Endothelial cell of umbilical vein (primary cell): ENCODE results near the gene DAPL1. TPM values are rescaled to one million over a fixed set of nuclear protein-coding genes. Genes with fewer than 3 reads are reported as not detected.
A peak's percentile ranks its signal among the peaks of the same experiment; 100 is the strongest.

Source experiments
- BruUV-seq: library from RNA; stranded (reverse); fragments of 400-500 nt; replicated peaks from 2 replicates; lab custom pipeline; 2021; lab: Mats Ljungman, UMichigan
- CTCF ChIA-PET: fragments of 300-600, 350-600 bp; sonication (Branson Sonifier 250); formaldehyde crosslinking; loops from one replicate; lab custom pipeline; 2021; ENCODE audit warnings: antibody characterized with exemption, inconsistent platforms; lab: Charles Lee
- POLR2A ChIA-PET: fragments of 300-600, 350-600 bp; sonication (Branson Sonifier 250); formaldehyde crosslinking; loops from one replicate; lab custom pipeline; 2021; ENCODE audit warnings: antibody characterized with exemption, inconsistent platforms; lab: Charles Lee
- DNase-seq: peaks from one replicate; pipeline ENCODE4 v3.0.0-alpha.2; 2011; ENCODE audit warnings: low read depth, low spot score
- FAIRE-seq: peaks from 2 replicates; lab custom pipeline; 2011; peaks lifted over from hg19 to GRCh38; lab: Jason Lieb, UNC
- H2AFZ ChIP-seq: 2 replicates; pipeline ENCODE4 v1.6.0; 2012; ENCODE audit warnings: low read depth, low read length, control low read depth, inconsistent platforms
- H3K27ac ChIP-seq: 2 replicates; pipeline ENCODE4 v1.5.1; 2011; ENCODE audit warnings: low read depth, mild to moderate bottlenecking, control low read depth, low read length, moderate library complexity; ENCODE audit not compliant: insufficient read depth
- H3K27me3 ChIP-seq, 2 experiments: 2 replicates each; pipeline versions ENCODE4 v1.6.0 to v1.6.1; 2011; ENCODE audit warnings: low read length in 2 of 2, mixed read lengths in 1 of 2; ENCODE audit not compliant: control insufficient read depth in 2 of 2, insufficient read depth in 2 of 2
- H3K36me3 ChIP-seq, 2 experiments: 2 replicates in 1 of 2; 3 replicates in 1 of 2; pipeline ENCODE4 v1.5.1; 2011; ENCODE audit warnings: low read length in 2 of 2, mild to moderate bottlenecking in 1 of 2, moderate library complexity in 1 of 2; ENCODE audit not compliant: control insufficient read depth in 2 of 2, insufficient read depth in 2 of 2; ENCODE audit errors: extremely low read depth in 1 of 2
- H3K4me1 ChIP-seq: 3 replicates; pipeline ENCODE4 v1.5.1; 2011; ENCODE audit warnings: mild to moderate bottlenecking, low read length; ENCODE audit not compliant: control insufficient read depth, insufficient read depth; ENCODE audit errors: extremely low read depth
- H3K4me2 ChIP-seq: 2 replicates; pipeline ENCODE4 v1.6.1; 2011; ENCODE audit warnings: low read length, control low read depth, mixed read lengths; ENCODE audit not compliant: insufficient read depth
- H3K4me3 ChIP-seq, 3 experiments: fragments of 200-600 bp in 1 of 3; sonication (generic), shearing (Covaris generic) in 1 of 3; replicated peaks in 1 of 3; 2 replicates each; pipeline ENCODE4 v1.5.1; 2011 to 2016; ENCODE audit warnings: control low read depth in 3 of 3, low read length in 3 of 3, mild to moderate bottlenecking in 2 of 3, inconsistent platforms in 1 of 3, low read depth in 1 of 3, moderate library complexity in 1 of 3; ENCODE audit not compliant: insufficient read depth in 1 of 3
- H3K79me2 ChIP-seq: 2 replicates; pipeline ENCODE4 v1.6.0; 2012; ENCODE audit warnings: low read length, inconsistent platforms; ENCODE audit not compliant: control insufficient read depth, insufficient read depth
- H3K9ac ChIP-seq: replicated peaks from 2 replicates; pipeline ENCODE3; 2011; ENCODE audit warnings: low read length, control low read depth; ENCODE audit not compliant: insufficient read depth; ENCODE audit errors: extremely low read depth
- H3K9me1 ChIP-seq: replicated peaks from 3 replicates; pipeline ENCODE4 v1.6.0; 2011; ENCODE audit warnings: mild to moderate bottlenecking, low read length; ENCODE audit not compliant: control insufficient read depth, insufficient read depth; ENCODE audit errors: extremely low read depth
- H3K9me3 ChIP-seq: replicated peaks from 2 replicates; pipeline ENCODE4 v1.5.1; 2012; ENCODE audit warnings: low read length, inconsistent platforms; ENCODE audit not compliant: control insufficient read depth, insufficient read depth
- H4K20me1 ChIP-seq: replicated peaks from 2 replicates; pipeline ENCODE3; 2011; ENCODE audit warnings: mild to moderate bottlenecking, low read length; ENCODE audit not compliant: control insufficient read depth, insufficient read depth; ENCODE audit errors: extremely low read depth
- EZH2 ChIP-seq: IDR thresholded peaks from 2 replicates; pipeline ENCODE4 v1.6.1; 2012; ENCODE audit warnings: borderline replicate concordance, low read depth, mild to moderate bottlenecking, moderate library complexity, low read length, inconsistent platforms; ENCODE audit not compliant: severe bottlenecking
- FOS ChIP-seq: IDR thresholded peaks from 2 replicates; pipeline ENCODE4 v1.6.1; 2011; ENCODE audit warnings: mild to moderate bottlenecking, low read length, moderate library complexity, borderline replicate concordance; ENCODE audit not compliant: insufficient read depth
- GATA2 ChIP-seq: IDR thresholded peaks from 2 replicates; pipeline ENCODE4 v1.7.0; 2011; ENCODE audit warnings: low read depth, mild to moderate bottlenecking, moderate library complexity, mixed read lengths, low read length; ENCODE audit not compliant: insufficient read length, insufficient read depth
- JUN ChIP-seq: IDR thresholded peaks from 2 replicates; pipeline ENCODE4 v1.6.1; 2011; ENCODE audit warnings: borderline replicate concordance, low read depth; ENCODE audit not compliant: insufficient read length, insufficient read depth
- MYC ChIP-seq: IDR thresholded peaks from one replicate; pipeline ENCODE4 v1.6.1; 2011; ENCODE audit warnings: mild to moderate bottlenecking, low read depth, low read length
- POLR2A ChIP-seq: IDR thresholded peaks from 2 replicates; pipeline ENCODE4 v1.6.1; 2012; ENCODE audit warnings: low read depth, mild to moderate bottlenecking, control low read depth, low read length
- POLR2AphosphoS5 ChIP-seq: IDR thresholded peaks from 2 replicates; pipeline ENCODE4 v1.6.1; 2012; ENCODE audit warnings: low read depth, mild to moderate bottlenecking, control low read depth, low read length, moderate library complexity; ENCODE audit not compliant: insufficient read depth
- dilution Hi-C: fragments of 300-500 bp; cut with MboI; formaldehyde crosslinking; loops from one replicate; pipeline ENCODE4 v1.15.0; 2019; ENCODE audit warnings: low sequenced_read_pairs; ENCODE audit not compliant: extremely low pct_ligation_motif_present
- intact Hi-C: fragments of 100-400 bp; cut with micrococcal nuclease; formaldehyde crosslinking; loops from one replicate; pipeline ENCODE4 v1.10.0; 2022
- polyA plus RNA-seq, 4 experiments: library from polyadenylated mRNA; depleted of rRNA in 3 of 4; stranded (reverse) in 3 of 4; unstranded in 1 of 4; fragments of >200 nt; gene quantifications; 2 replicates each; pipeline versions ENCODE4 v1.2.1 to v1.2.3, GENCODE V29; 2011 to 2012; ENCODE audit warnings: missing spikeins in 1 of 4
- total RNA-seq: library from RNA; stranded (reverse); gene quantifications from 2 replicates; pipeline ENCODE4 v1.2.3, GENCODE V29; 2021
- TF ChIP-seq, protein P1 (sequence below), 2 donors: IDR thresholded peaks; 1 replicate in 1 of 2; 2 replicates in 1 of 2; pipeline ENCODE4 v1.5.1; 2011; ENCODE audit warnings: low read length in 2 of 2, mild to moderate bottlenecking in 2 of 2, moderate library complexity in 2 of 2, control low read depth in 1 of 2, inconsistent platforms in 1 of 2, low read depth in 1 of 2; ENCODE audit not compliant: insufficient read depth in 1 of 2; ENCODE audit errors: extremely low read depth in 1 of 2
- TF ChIP-seq, protein P2 (sequence below): IDR thresholded peaks from 2 replicates; pipeline ENCODE4 v1.6.1; 2011; ENCODE audit not compliant: insufficient read depth, insufficient read length

The DAPL1 gene
- total and polyA plus RNA-seq, 2 donors (not counting 3 experiments of a cell fraction or from before 2014, with no cell fraction given), result not detected

DNA sequence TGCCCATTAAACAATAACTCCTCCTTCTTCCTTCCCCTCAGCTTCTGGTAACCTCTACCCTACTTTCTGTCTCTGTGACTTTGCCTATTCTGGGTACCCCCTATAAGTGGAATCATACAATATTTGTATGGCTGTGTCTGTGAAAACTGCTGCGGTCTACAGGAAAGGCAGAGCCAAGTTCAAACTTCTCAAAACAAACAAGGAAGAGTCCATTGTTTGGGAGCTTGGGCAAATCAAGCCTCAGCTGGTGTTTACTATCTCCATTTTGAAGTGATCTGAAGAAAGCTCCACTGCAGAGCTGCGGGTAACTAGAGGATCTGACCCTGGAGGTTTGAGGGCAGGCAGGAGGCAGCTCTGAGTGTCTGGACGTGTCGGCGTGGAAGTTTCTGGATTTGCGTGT is 48.6 kb upstream of the DAPL1 start:
- intact Hi-C loops, result no loop called here
- H3K4me1 ChIP-seq, result peaks cover 3% of the 10 kb centered on the region
- BruUV-seq, result no TSS peak
- H3K4me3 ChIP-seq, result no peak overlapping the region
- ChIA-PET CTCF (interaction anchor here (0.8 to 7.9 kb wide), 29 partner anchors 8 to 1254 kb away, joined by 3 to 143 read pairs (median 5); partner anchors contain the start of genes CCDC148 and PKP4), POLR2A (no interaction called here)
- no peaks in the 10 kb centered on the region for H3K9me3 ChIP-seq
- H3K27ac ChIP-seq, result no peak overlapping the region
- H3K9me1 ChIP-seq, result no peaks in the 10 kb centered on the region
- FAIRE-seq (peak; percentile 35), DNase-seq (peak; percentile 64)
- H3K9ac ChIP-seq, result no peak overlapping the region
- H4K20me1 ChIP-seq, result no peaks in the 10 kb centered on the region
- H3K79me2 ChIP-seq, result no peaks in the 10 kb centered on the region
- H3K4me2 ChIP-seq, result no peak overlapping the region
- no peaks in the 10 kb centered on the region for H3K36me3 ChIP-seq
- H3K27me3 ChIP-seq, result peaks cover 29 to 37% of the 10 kb centered on the region in 2 experiments
- no peak overlapping the region for H2AFZ ChIP-seq
- TF ChIP-seq MYC, result no peak
- TF ChIP-seq JUN, result no peak
- TF ChIP-seq GATA2, result no peak
- no peak for TF ChIP-seq EZH2
- dilution Hi-C loops, result no loop called here

DNA sequence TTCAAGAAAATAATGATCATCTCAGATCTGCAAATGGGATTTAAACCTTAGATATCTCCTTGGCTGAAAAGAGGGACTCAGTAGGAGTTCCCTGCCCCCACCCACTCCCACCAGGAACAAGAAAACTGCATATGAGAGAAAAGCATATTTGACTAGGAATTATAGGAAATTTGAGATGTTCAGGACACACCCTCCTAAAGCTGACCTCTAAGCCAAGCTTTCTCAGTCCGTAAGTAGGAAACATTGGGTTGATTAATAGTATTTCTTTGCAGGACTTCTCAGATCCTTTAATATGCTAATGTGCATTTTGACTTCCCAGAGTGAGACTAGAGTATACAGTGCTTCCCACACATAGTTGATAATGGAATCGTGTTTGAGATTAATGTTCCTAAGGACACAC is 47.8 kb upstream of the DAPL1 start:
- H3K27me3 ChIP-seq, result peaks cover 25 to 41% of the 10 kb centered on the region in 2 experiments
- CTCF ChIA-PET, result interaction anchor here (1.0 to 7.9 kb wide), 8 partner anchors 12 to 1255 kb away, joined by 3 to 143 read pairs (median 34); partner anchors contain the start of genes CCDC148 and PKP4
- DNase-seq, result no peak
- no peak overlapping the region for H3K4me2 ChIP-seq
- POLR2A ChIA-PET, result no interaction called here
- no peak for FAIRE-seq
- H3K9me3 ChIP-seq, result no peaks in the 10 kb centered on the region
- H3K27ac ChIP-seq, result no peak overlapping the region
- no peaks in the 10 kb centered on the region for H3K9me1 ChIP-seq
- no peak for TF ChIP-seq GATA2
- TF ChIP-seq POLR2AphosphoS5, result no peak
- TF ChIP-seq POLR2A, result no peak
- TF ChIP-seq, protein P1, sequence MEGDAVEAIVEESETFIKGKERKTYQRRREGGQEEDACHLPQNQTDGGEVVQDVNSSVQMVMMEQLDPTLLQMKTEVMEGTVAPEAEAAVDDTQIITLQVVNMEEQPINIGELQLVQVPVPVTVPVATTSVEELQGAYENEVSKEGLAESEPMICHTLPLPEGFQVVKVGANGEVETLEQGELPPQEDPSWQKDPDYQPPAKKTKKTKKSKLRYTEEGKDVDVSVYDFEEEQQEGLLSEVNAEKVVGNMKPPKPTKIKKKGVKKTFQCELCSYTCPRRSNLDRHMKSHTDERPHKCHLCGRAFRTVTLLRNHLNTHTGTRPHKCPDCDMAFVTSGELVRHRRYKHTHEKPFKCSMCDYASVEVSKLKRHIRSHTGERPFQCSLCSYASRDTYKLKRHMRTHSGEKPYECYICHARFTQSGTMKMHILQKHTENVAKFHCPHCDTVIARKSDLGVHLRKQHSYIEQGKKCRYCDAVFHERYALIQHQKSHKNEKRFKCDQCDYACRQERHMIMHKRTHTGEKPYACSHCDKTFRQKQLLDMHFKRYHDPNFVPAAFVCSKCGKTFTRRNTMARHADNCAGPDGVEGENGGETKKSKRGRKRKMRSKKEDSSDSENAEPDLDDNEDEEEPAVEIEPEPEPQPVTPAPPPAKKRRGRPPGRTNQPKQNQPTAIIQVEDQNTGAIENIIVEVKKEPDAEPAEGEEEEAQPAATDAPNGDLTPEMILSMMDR (IDR thresholded peaks at IDR 0.05; ENCODE audit: extremely low read depth in 1 of 2, insufficient read depth in 1 of 2, low read depth in 1 of 2, low read length in 2 of 2), result no peak
- TF ChIP-seq EZH2, result no peak
- TF ChIP-seq, protein P2, sequence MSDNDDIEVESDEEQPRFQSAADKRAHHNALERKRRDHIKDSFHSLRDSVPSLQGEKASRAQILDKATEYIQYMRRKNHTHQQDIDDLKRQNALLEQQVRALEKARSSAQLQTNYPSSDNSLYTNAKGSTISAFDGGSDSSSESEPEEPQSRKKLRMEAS, result no peak
- no peak for TF ChIP-seq FOS
- no peak for TF ChIP-seq JUN
- no peak for TF ChIP-seq MYC
- no peaks in the 10 kb centered on the region for H3K79me2 ChIP-seq
- dilution Hi-C loops (no loop called here), intact Hi-C loops (no loop called here)
- H2AFZ ChIP-seq, result no peak overlapping the region
- peaks cover 3% of the 10 kb centered on the region for H3K4me1 ChIP-seq
- H3K9ac ChIP-seq, result no peak overlapping the region
- no peaks in the 10 kb centered on the region for H3K36me3 ChIP-seq
- BruUV-seq, result no TSS peak
- no peak overlapping the region for H3K4me3 ChIP-seq
- no peaks in the 10 kb centered on the region for H4K20me1 ChIP-seq
